WERI-Rb-1 (cell line): ENCODE measurements around the gene RHOT1.

Experiments used
- DNase-seq: peaks from one replicate; pipeline ENCODE4 v3.0.0-alpha.2; 2020
- H3K27ac ChIP-seq: fragments of 250-450 bp; sonication (Bioruptor Pico); 2 replicates; pipeline ENCODE4 v1.5.1; 2020; ENCODE audit warnings: mild to moderate bottlenecking, moderate library complexity
- H3K27me3 ChIP-seq: fragments of 250-450 bp; sonication (Bioruptor Pico); 2 replicates; pipeline ENCODE4 v1.5.1; 2021; ENCODE audit warnings: mild to moderate bottlenecking, low read depth, moderate library complexity; ENCODE audit not compliant: insufficient read depth, severe bottlenecking
- H3K36me3 ChIP-seq: fragments of 250-450 bp; sonication (Bioruptor Pico); 2 replicates; pipeline ENCODE4 v1.5.1; 2020; ENCODE audit warnings: mild to moderate bottlenecking, moderate library complexity
- H3K4me3 ChIP-seq: 2 replicates; pipeline ENCODE4 v1.5.1; 2011; ENCODE audit warnings: low read depth, mild to moderate bottlenecking, control low read depth, low read length
- H3K9me3 ChIP-seq: fragments of 250-450 bp; sonication (Bioruptor Pico); 2 replicates; pipeline ENCODE4 v1.5.1; 2021; ENCODE audit warnings: mild to moderate bottlenecking, moderate library complexity; ENCODE audit not compliant: severe bottlenecking
- CTCF ChIP-seq: IDR thresholded peaks from 2 replicates; pipeline ENCODE4 v1.5.1; 2011; ENCODE audit warnings: low read depth, mild to moderate bottlenecking, control low read depth, inconsistent platforms, low read length

Gene RHOT1

GRCh38 chr17:32206861-32207260 lies 64.6 kb downstream of the RHOT1 start:
- Histone ChIP-seq H3K36me3 (peaks cover 61% of the 10 kb centered on the region), H3K9me3 (no peaks in the 10 kb centered on the region), H3K27ac (no peak overlapping the region), H3K4me3 (no peak overlapping the region), H3K27me3 (no peaks in the 10 kb centered on the region)
- DNase-seq, result no peak
- no peak for TF ChIP-seq CTCF

GRCh38 chr17:32208436-32208835 lies 66.1 kb downstream of the RHOT1 start:
- no peaks in the 10 kb centered on the region for H3K9me3 ChIP-seq
- no peak for TF ChIP-seq CTCF

GRCh38 chr17:32209608-32210007 lies 67.3 kb downstream of the RHOT1 start:
- TF ChIP-seq CTCF, result no peak
- no peak for DNase-seq
- H3K27ac ChIP-seq, result no peak overlapping the region
- no peaks in the 10 kb centered on the region for H3K9me3 ChIP-seq
- peaks cover 65% of the 10 kb centered on the region for H3K36me3 ChIP-seq
- no peak overlapping the region for H3K4me3 ChIP-seq
- no peaks in the 10 kb centered on the region for H3K27me3 ChIP-seq

More at GRCh38 chr17:32208436-32208835, 66.1 kb downstream of the RHOT1 start:
- DNase-seq, result no peak
- Histone ChIP-seq H3K36me3 (peaks cover 62% of the 10 kb centered on the region), H3K27me3 (no peaks in the 10 kb centered on the region), H3K27ac (no peak overlapping the region), H3K4me3 (no peak overlapping the region)

- H3K27me3 ChIP-seq, result no peaks in the 10 kb centered on the region
- no peak overlapping the region for H3K4me3 ChIP-seq
- H3K9me3 ChIP-seq, result no peaks in the 10 kb centered on the region
- H3K36me3 ChIP-seq, result peaks cover 57% of the 10 kb centered on the region
- H3K27ac ChIP-seq, result no peak overlapping the region
- TF ChIP-seq CTCF, result no peak
- DNase-seq, result no peak
Observed at GRCh38 chr17:32211671-32212070, 69.4 kb downstream of the RHOT1 start.

- no peaks in the 10 kb centered on the region for H3K27me3 ChIP-seq
- no peaks in the 10 kb centered on the region for H3K9me3 ChIP-seq
- no peak overlapping the region for H3K4me3 ChIP-seq
- no peak for DNase-seq
- TF ChIP-seq CTCF, result no peak
- no peak overlapping the region for H3K27ac ChIP-seq
- H3K36me3 ChIP-seq, result peaks cover 32% of the 10 kb centered on the region
Observed at GRCh38 chr17:32215696-32216095, 73.4 kb downstream of the RHOT1 start.

- H3K9me3 ChIP-seq, result no peaks in the 10 kb centered on the region
- H3K4me3 ChIP-seq, result no peak overlapping the region
- no peaks in the 10 kb centered on the region for H3K27me3 ChIP-seq
- no peak for DNase-seq
- H3K27ac ChIP-seq, result no peak overlapping the region
- H3K36me3 ChIP-seq, result peaks cover 17% of the 10 kb centered on the region
- TF ChIP-seq CTCF, result no peak
Observed at GRCh38 chr17:32222621-32223020, 80.3 kb downstream of the RHOT1 start.
